ENCODE data around the gene RNF168. TPM values are rescaled to one million over a fixed set of nuclear protein-coding genes. Genes with fewer than 3 reads are reported as not detected.
"Not testable (repeated sequence)": the region's sequence is repeated elsewhere in the genome, so short reads cannot be mapped to it uniquely, and the experiment has no call there.

Gene RNF168, protein sequence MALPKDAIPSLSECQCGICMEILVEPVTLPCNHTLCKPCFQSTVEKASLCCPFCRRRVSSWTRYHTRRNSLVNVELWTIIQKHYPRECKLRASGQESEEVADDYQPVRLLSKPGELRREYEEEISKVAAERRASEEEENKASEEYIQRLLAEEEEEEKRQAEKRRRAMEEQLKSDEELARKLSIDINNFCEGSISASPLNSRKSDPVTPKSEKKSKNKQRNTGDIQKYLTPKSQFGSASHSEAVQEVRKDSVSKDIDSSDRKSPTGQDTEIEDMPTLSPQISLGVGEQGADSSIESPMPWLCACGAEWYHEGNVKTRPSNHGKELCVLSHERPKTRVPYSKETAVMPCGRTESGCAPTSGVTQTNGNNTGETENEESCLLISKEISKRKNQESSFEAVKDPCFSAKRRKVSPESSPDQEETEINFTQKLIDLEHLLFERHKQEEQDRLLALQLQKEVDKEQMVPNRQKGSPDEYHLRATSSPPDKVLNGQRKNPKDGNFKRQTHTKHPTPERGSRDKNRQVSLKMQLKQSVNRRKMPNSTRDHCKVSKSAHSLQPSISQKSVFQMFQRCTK
- total RNA-seq (ENCODE audit: unreplicated experiment) = 24.4 TPM
- long read RNA-seq, partial matches to known transcripts = 2 of 11 reads
- long read RNA-seq, other reads (novel, unspliced or antisense) = 9 of 11 reads

DNA sequence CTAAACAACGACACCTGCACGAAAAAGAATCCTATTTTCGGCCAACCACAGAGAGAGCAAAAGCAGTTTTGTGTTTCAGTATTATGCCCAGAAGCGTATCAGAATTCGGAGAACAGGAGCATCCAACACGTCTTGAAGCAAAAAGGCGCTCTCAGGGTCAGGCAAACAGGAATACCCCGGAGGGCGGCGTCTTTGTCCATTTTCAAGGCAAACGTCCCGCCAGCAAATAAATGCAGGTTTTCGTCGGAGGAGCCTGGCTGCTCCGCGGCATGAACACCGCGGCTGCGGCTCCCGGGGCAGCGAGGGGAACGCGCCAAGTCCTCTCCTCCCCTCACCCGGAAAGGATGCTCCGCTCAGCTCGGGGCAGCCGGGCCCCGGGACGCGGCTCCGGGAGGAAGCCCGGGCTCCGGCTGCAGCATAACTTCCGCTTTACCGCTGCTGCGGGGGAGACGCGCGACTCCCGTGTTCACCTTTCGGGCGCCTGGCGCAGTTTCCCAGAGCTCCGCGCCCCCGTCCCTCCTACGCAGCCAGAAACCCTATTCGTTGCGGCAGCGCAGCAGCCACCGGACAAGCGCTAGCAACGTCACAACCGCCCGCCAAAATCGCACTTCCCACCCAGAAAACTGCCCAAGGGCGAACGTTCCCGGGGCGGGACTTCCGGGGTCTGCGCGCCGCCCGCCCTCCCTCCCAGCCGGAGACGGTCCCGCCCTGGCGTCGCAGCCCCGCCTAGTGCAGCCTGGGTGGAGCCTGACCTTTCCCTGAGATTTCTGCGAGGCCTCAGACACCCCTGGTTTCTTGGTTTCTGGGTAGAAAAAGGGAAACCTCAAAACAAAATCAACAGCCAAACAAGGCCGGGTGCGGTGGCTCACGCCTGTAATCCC, at the start of gene RNF168:
TSS of gene RNF168 (minus strand) at position 573 of the 881 bp plus-strand sequence. CDS start 595 bp downstream, outside the sequence.
- peaks cover 4% of the 10 kb centered on the region for H3K27me3 Mint-ChIP-seq (ENCODE audit: unreplicated experiment)
- TF ChIP-seq, protein P1, sequence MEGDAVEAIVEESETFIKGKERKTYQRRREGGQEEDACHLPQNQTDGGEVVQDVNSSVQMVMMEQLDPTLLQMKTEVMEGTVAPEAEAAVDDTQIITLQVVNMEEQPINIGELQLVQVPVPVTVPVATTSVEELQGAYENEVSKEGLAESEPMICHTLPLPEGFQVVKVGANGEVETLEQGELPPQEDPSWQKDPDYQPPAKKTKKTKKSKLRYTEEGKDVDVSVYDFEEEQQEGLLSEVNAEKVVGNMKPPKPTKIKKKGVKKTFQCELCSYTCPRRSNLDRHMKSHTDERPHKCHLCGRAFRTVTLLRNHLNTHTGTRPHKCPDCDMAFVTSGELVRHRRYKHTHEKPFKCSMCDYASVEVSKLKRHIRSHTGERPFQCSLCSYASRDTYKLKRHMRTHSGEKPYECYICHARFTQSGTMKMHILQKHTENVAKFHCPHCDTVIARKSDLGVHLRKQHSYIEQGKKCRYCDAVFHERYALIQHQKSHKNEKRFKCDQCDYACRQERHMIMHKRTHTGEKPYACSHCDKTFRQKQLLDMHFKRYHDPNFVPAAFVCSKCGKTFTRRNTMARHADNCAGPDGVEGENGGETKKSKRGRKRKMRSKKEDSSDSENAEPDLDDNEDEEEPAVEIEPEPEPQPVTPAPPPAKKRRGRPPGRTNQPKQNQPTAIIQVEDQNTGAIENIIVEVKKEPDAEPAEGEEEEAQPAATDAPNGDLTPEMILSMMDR (IDR thresholded peaks at IDR 0.05; ENCODE audit: partially characterized antibody, unreplicated experiment) = no peak
- peaks cover 18% of the 10 kb centered on the region for H3K9me3 Mint-ChIP-seq (ENCODE audit: unreplicated experiment)
- peak within 1 kb of the TSS; percentile 96 for H3K4me3 Mint-ChIP-seq (ENCODE audit: unreplicated experiment)
- peaks cover 6% of the 10 kb centered on the region for H3K36me3 Mint-ChIP-seq (ENCODE audit: unreplicated experiment)
- H3K4me1 Mint-ChIP-seq (ENCODE audit: low read depth, unreplicated experiment) = peaks cover 6% of the 10 kb centered on the region
- DNase-seq = peak; percentile 97
- peak within 1 kb of the TSS; percentile 82 for H3K27ac Mint-ChIP-seq (ENCODE audit: unreplicated experiment)

DNA sequence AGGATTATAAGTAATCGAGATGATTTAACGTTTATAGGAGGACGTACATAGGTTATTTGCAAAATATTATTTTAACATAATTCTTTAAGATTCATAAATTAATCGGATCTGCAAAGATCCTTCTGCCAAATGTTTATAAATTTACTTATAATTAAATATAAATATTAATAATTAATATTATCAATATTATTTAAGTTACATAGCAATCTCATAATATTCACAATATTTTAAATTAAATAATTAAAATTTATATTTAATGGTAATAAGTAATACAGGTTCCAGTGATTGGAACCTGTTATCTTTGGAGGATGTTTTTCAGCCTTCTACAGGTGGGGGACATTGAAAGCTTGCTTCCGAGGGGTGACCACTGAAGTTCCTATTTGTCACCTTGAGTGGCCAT, 48.7 kb upstream of the RNF168 start:
- Mint-ChIP-seq H3K27me3 (ENCODE audit: unreplicated experiment) (no peaks in the 10 kb centered on the region), H3K27ac (ENCODE audit: unreplicated experiment) (no peak overlapping the region), H3K9me3 (ENCODE audit: unreplicated experiment) (peaks cover 3% of the 10 kb centered on the region), H3K4me3 (ENCODE audit: unreplicated experiment) (no peak overlapping the region), H3K4me1 (ENCODE audit: low read depth, unreplicated experiment) (no peaks in the 10 kb centered on the region), H3K36me3 (ENCODE audit: unreplicated experiment) (peaks cover 6% of the 10 kb centered on the region)
- no peak for DNase-seq
- TF ChIP-seq, protein P1 (IDR thresholded peaks at IDR 0.05; ENCODE audit: partially characterized antibody, unreplicated experiment) = no peak

DNA sequence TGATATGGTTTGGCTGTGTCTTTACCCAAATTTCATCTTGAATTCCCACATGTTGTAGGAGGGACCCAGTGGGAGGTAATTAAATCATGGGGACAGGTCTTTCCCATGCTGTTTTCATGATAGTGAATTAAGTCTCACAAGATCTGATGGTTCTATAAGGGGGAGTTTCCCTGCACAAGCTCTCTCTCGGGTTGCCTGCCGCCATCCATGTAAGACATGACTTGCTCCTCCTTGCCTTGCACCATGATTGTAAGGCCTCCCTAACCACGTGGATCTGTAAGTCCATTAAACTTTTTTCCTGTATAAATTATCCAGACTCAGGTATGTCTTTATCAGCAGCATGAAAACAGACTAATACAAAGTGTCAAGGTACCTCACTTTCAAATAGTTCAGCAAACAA, 46.6 kb upstream of the RNF168 start:
- H3K27ac Mint-ChIP-seq (ENCODE audit: unreplicated experiment); H3K9me3 Mint-ChIP-seq (ENCODE audit: unreplicated experiment); H3K36me3 Mint-ChIP-seq (ENCODE audit: unreplicated experiment); H3K4me1 Mint-ChIP-seq (ENCODE audit: low read depth, unreplicated experiment); DNase-seq; H3K27me3 Mint-ChIP-seq (ENCODE audit: unreplicated experiment); H3K4me3 Mint-ChIP-seq (ENCODE audit: unreplicated experiment): not testable (repeated sequence)

DNA sequence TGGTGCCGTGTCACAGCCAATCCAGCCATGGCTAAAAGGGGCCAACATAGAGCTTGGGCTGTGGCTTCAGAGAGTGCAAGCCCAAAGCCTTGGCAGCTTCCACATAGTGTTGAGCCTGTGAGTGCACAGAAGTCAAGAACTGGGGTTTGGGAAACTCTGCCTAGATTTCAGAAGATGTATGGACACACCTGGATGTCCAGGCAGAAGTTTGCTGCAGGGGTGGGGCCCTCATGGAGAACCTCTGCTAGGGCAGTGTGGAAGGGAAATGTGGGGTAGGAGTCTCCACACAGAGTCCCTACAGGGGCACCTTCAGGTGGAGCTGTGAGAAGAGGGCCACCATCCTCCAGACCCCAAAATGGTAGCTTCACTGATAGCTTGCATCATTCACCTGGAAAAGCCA, 45.7 kb upstream of the RNF168 start:
- not testable (repeated sequence) for H3K36me3 Mint-ChIP-seq (ENCODE audit: unreplicated experiment); H3K27me3 Mint-ChIP-seq (ENCODE audit: unreplicated experiment); H3K4me3 Mint-ChIP-seq (ENCODE audit: unreplicated experiment); H3K9me3 Mint-ChIP-seq (ENCODE audit: unreplicated experiment); DNase-seq; H3K27ac Mint-ChIP-seq (ENCODE audit: unreplicated experiment); H3K4me1 Mint-ChIP-seq (ENCODE audit: low read depth, unreplicated experiment)

DNA sequence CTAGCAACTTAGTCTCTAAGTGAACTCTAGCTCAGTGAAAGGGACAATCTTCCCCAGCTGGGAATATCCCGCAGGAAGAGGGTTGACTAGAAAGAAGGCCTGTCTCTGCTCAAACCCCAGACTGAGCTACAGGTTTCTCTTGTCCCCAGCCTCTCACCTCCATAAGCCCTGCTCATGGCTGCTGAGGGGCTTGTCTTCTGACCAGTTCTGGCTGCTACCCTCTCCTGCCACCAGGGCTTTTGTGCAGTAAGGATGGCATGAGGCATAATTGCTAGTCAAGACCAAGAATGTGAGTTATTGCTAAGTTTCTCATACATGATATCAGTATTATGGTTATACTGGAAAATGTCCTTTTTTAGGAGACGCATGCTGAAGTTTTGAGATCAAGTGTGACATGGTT, 43.5 kb upstream of the RNF168 start:
- no peak for DNase-seq
- H3K4me1 Mint-ChIP-seq (ENCODE audit: low read depth, unreplicated experiment) = no peaks in the 10 kb centered on the region

More for the DNA sequence above, 43.5 kb upstream of the RNF168 start:
- Mint-ChIP-seq H3K36me3 (ENCODE audit: unreplicated experiment) (peaks cover 9% of the 10 kb centered on the region), H3K4me3 (ENCODE audit: unreplicated experiment) (no peak overlapping the region), H3K27ac (ENCODE audit: unreplicated experiment) (no peak overlapping the region), H3K9me3 (ENCODE audit: unreplicated experiment) (peaks cover 3% of the 10 kb centered on the region), H3K27me3 (ENCODE audit: unreplicated experiment) (no peaks in the 10 kb centered on the region)
- TF ChIP-seq, protein P1 (IDR thresholded peaks at IDR 0.05; ENCODE audit: partially characterized antibody, unreplicated experiment) = no peak
